Right lobe of liver (tissue), 4 donors: ENCODE measurements around the gene ADAM12.

Experiments
- CTCF ChIP-seq, 4 donors: fragments of 200-600 bp in 3 of 4; fragments of 450-650 bp in 1 of 4; IDR thresholded peaks; one replicate each; pipeline versions ENCODE4 v1.5.1 to v1.8.0; 2016 to 2022; ENCODE audit warnings: antibody characterized with exemption in 4 of 4, mild to moderate bottlenecking in 2 of 4
- POLR2A ChIP-seq: fragments of 450-650 bp; IDR thresholded peaks from one replicate; pipeline ENCODE4 v1.6.1; 2017; ENCODE audit warnings: antibody characterized with exemption, mild to moderate bottlenecking
- donor health status: DM: no; HTN: no; CAD: no.
- donor health status: DM: no; HTN: no; CAD: no.
- donor health status: DM: no; HTN: yes; CAD: no.

GRCh38 chr10:126433351-126433750, 45.1 kb upstream of the ADAM12 start:
- no peak for TF ChIP-seq POLR2A
- TF ChIP-seq CTCF (IDR thresholded peaks at IDR 0.05), result no peak
